ENCODE data around the gene NUP188. TPM values are rescaled to one million over a fixed set of nuclear protein-coding genes. Genes with fewer than 3 reads are reported as not detected.

The NUP188 gene
- total and polyA plus RNA-seq, 2 donors (not counting 3 experiments of a cell fraction or from before 2014, with no cell fraction given): 62.7 to 66.2 TPM

DNA sequence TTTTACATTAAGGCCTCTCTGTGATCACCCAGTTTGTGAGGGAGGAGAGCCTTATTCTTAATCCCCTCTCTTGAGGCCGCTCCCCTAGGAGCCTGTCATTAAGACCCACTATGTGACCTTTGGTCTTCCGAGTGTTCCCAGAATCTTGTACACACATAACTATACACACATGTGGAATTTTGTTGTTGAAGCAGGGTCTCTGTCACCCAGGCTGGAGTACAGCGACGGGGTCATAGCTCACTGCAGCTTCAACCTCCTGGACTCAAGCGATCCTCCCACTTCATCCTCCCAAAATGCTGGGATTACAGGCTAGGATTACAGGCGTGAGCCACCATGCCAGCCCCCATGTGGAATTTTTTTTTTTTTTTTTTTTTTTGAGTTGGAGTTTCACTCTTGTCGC is 41.5 kb upstream of the NUP188 start:
- H2AFZ ChIP-seq (ENCODE audit: low read depth, low read length): no peak overlapping the region
- CTCF ChIA-PET: interaction anchor here (1.0 to 1.2 kb wide), 2 partner anchors 16 to 18 kb away, joined by 3 to 5 read pairs; no protein-coding TSS in a partner anchor

More for the DNA sequence above, 41.5 kb upstream of the NUP188 start:
- H3K4me3 ChIP-seq (replicated peaks in 1 of 3; ENCODE audit: insufficient read depth in 1 of 3, low read depth in 1 of 3, low read length in 3 of 3): no peak overlapping the region
- no peak overlapping the region for H3K4me2 ChIP-seq (ENCODE audit: insufficient read depth, low read length)
- H3K9me1 ChIP-seq (replicated peaks; ENCODE audit: control insufficient read depth, extremely low read depth, insufficient read depth, low read length): no peaks in the 10 kb centered on the region
- H3K9me3 ChIP-seq (replicated peaks; ENCODE audit: control insufficient read depth, insufficient read depth, low read length): no peaks in the 10 kb centered on the region
- no TSS peak for BruUV-seq (replicated peaks)
- DNase-seq (ENCODE audit: low read depth, low spot score) (no peak), FAIRE-seq (no peak)
- H3K27me3 ChIP-seq (ENCODE audit: control insufficient read depth in 2 of 2, insufficient read depth in 2 of 2, low read length in 2 of 2): no peaks in the 10 kb centered on the region
- no peak overlapping the region for H3K9ac ChIP-seq (replicated peaks; ENCODE audit: extremely low read depth, insufficient read depth, low read length)
- intact Hi-C loops (cut with micrococcal nuclease) (no loop called here), dilution Hi-C loops (cut with MboI; ENCODE audit: extremely low pct_ligation_motif_present, low sequenced_read_pairs) (no loop called here)
- no peak overlapping the region for H3K27ac ChIP-seq (ENCODE audit: insufficient read depth, low read depth, low read length)
- H4K20me1 ChIP-seq (replicated peaks; ENCODE audit: control insufficient read depth, extremely low read depth, insufficient read depth, low read length): no peaks in the 10 kb centered on the region
- POLR2A ChIA-PET: no interaction called here
- peaks cover 85% of the 10 kb centered on the region for H3K79me2 ChIP-seq (ENCODE audit: control insufficient read depth, insufficient read depth, low read length)
- H3K4me1 ChIP-seq (ENCODE audit: control insufficient read depth, extremely low read depth, insufficient read depth, low read length): peaks cover 14% of the 10 kb centered on the region
- TF ChIP-seq, protein P1, sequence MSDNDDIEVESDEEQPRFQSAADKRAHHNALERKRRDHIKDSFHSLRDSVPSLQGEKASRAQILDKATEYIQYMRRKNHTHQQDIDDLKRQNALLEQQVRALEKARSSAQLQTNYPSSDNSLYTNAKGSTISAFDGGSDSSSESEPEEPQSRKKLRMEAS (IDR thresholded peaks at IDR 0.05; ENCODE audit: insufficient read depth, insufficient read length): no peak
- TF ChIP-seq POLR2AphosphoS5 (IDR thresholded peaks at IDR 0.05; ENCODE audit: insufficient read depth, low read depth, low read length): no peak
- TF ChIP-seq EZH2 (IDR thresholded peaks at IDR 0.05; ENCODE audit: borderline replicate concordance, low read depth, low read length, severe bottlenecking): no peak
- no peak for TF ChIP-seq MYC (IDR thresholded peaks at IDR 0.05; ENCODE audit: low read depth, low read length)
- TF ChIP-seq GATA2 (IDR thresholded peaks at IDR 0.05; ENCODE audit: insufficient read depth, insufficient read length, low read depth, low read length): no peak
- TF ChIP-seq JUN (IDR thresholded peaks at IDR 0.05; ENCODE audit: borderline replicate concordance, insufficient read depth, insufficient read length, low read depth): no peak
- TF ChIP-seq, protein P2, sequence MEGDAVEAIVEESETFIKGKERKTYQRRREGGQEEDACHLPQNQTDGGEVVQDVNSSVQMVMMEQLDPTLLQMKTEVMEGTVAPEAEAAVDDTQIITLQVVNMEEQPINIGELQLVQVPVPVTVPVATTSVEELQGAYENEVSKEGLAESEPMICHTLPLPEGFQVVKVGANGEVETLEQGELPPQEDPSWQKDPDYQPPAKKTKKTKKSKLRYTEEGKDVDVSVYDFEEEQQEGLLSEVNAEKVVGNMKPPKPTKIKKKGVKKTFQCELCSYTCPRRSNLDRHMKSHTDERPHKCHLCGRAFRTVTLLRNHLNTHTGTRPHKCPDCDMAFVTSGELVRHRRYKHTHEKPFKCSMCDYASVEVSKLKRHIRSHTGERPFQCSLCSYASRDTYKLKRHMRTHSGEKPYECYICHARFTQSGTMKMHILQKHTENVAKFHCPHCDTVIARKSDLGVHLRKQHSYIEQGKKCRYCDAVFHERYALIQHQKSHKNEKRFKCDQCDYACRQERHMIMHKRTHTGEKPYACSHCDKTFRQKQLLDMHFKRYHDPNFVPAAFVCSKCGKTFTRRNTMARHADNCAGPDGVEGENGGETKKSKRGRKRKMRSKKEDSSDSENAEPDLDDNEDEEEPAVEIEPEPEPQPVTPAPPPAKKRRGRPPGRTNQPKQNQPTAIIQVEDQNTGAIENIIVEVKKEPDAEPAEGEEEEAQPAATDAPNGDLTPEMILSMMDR (IDR thresholded peaks at IDR 0.05; ENCODE audit: extremely low read depth in 1 of 2, insufficient read depth in 1 of 2, low read depth in 1 of 2, low read length in 2 of 2): no peak
- no peak for TF ChIP-seq FOS (IDR thresholded peaks at IDR 0.05; ENCODE audit: borderline replicate concordance, insufficient read depth, low read length)
- no peak for TF ChIP-seq POLR2A (IDR thresholded peaks at IDR 0.05; ENCODE audit: low read depth, low read length)
- peaks cover 17 to 47% of the 10 kb centered on the region in 2 experiments for H3K36me3 ChIP-seq (ENCODE audit: control insufficient read depth in 2 of 2, extremely low read depth in 1 of 2, insufficient read depth in 2 of 2, low read length in 2 of 2)

Measured in endothelial cell of umbilical vein (primary cell).